ENCODE measurements around the gene HMCES. TPM values are rescaled to one million over a fixed set of nuclear protein-coding genes. Genes with fewer than 3 reads are reported as not detected.

Gene HMCES
- total and polyA plus RNA-seq, 2 of the 13 experiments (the other 11 are each of a cell fraction or from before 2014, with no cell fraction given), result 16.1 to 37.5 TPM

DNA sequence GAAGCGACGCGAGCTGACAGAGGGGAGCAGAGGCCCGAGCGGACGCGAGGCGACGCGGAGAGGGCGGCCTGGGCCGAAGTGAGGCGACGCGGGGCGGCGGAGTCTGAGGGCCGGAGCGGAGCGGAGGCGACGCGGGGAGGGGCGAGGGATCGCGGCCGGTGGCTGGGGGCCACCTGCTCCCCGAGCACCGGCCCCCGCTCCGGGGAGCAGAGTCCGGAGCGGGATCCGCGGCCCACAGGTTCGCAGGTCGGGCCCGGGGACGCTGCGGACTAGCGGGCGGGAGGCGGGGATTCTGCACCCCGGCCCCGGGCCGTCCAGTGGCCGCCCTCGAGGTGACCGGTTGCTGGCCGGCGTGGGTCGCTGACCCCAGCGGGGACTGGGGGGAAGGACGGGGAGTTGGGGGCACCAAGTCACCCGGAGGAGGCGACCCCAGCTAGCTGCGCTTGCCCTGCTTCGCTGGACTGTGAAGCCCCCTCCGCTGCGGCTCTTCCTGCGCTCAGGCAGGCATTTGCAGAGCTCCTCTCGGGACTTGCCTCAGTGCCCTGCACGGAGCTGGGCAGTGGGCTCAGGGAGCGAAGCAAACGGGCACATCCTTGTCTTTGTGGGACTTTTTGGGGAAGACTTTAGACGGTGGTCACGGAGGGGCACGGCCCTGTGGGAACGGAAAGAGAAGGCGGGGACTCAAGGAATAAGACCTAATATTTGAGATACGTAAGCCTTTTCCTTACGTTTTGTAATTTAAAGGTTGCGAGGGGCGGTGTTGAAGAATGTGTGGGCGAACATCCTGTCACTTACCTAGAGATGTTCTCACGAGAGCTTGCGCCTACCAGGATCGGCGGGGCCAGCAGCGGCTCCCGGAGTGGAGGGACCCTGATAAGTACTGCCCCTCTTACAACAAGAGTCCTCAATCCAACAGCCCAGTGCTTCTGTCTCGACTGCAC, 566 bp downstream of the HMCES start (continued):
- TF ChIP-seq, protein P1, sequence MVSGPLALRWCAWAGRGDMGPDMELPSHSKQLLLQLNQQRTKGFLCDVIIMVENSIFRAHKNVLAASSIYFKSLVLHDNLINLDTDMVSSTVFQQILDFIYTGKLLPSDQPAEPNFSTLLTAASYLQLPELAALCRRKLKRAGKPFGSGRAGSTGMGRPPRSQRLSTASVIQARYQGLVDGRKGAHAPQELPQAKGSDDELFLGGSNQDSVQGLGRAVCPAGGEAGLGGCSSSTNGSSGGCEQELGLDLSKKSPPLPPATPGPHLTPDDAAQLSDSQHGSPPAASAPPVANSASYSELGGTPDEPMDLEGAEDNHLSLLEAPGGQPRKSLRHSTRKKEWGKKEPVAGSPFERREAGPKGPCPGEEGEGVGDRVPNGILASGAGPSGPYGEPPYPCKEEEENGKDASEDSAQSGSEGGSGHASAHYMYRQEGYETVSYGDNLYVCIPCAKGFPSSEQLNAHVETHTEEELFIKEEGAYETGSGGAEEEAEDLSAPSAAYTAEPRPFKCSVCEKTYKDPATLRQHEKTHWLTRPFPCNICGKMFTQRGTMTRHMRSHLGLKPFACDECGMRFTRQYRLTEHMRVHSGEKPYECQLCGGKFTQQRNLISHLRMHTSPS (CRISPR knock-in tag; IDR thresholded peaks at IDR 0.05; ENCODE audit: low read depth), result no peak
- no peak for TF ChIP-seq REPIN1 (CRISPR knock-in tag; IDR thresholded peaks at IDR 0.05; ENCODE audit: borderline replicate concordance, low read depth)
- TF ChIP-seq MAZ (IDR thresholded peaks at IDR 0.05; ENCODE audit: borderline replicate concordance, low read depth, low read length), result peak; percentile 50; the same call in 1 of the 2 replicates
- peak; percentile 61; the same call in 1 of the 2 replicates for TF ChIP-seq MAZ (CRISPR knock-in tag; IDR thresholded peaks at IDR 0.05; ENCODE audit: low read depth)
- TF ChIP-seq ZNF138 (CRISPR knock-in tag; IDR thresholded peaks at IDR 0.05; ENCODE audit: low read depth), result no peak
- TF ChIP-seq, protein P2, sequence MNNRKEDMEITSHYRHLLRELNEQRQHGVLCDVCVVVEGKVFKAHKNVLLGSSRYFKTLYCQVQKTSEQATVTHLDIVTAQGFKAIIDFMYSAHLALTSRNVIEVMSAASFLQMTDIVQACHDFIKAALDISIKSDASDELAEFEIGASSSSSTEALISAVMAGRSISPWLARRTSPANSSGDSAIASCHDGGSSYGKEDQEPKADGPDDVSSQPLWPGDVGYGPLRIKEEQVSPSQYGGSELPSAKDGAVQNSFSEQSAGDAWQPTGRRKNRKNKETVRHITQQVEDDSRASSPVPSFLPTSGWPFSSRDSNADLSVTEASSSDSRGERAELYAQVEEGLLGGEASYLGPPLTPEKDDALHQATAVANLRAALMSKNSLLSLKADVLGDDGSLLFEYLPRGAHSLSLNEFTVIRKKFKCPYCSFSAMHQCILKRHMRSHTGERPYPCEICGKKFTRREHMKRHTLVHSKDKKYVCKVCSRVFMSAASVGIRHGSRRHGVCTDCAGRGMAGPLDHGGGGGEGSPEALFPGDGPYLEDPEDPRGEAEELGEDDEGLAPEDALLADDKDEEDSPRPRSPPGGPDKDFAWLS (CRISPR knock-in tag; IDR thresholded peaks at IDR 0.05; ENCODE audit: borderline replicate concordance), result no peak
- no peak for TF ChIP-seq ZNF577 (CRISPR knock-in tag; IDR thresholded peaks at IDR 0.05; ENCODE audit: borderline replicate concordance, low read depth)
- no peak for TF ChIP-seq ZNF768 (CRISPR knock-in tag; IDR thresholded peaks at IDR 0.05)
- TF ChIP-seq, protein P3, sequence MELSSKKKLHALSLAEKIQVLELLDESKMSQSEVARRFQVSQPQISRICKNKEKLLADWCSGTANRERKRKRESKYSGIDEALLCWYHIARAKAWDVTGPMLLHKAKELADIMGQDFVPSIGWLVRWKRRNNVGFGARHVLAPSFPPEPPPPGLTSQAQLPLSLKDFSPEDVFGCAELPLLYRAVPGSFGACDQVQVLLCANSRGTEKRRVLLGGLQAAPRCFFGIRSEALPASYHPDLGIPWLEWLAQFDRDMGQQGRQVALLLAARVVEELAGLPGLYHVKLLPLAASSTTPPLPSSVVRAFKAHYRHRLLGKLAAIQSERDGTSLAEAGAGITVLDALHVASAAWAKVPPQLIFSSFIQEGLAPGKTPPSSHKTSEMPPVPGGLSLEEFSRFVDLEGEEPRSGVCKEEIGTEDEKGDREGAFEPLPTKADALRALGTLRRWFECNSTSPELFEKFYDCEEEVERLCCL (CRISPR knock-in tag; IDR thresholded peaks at IDR 0.05; ENCODE audit: borderline replicate concordance), result no peak
- TF ChIP-seq, protein P4, sequence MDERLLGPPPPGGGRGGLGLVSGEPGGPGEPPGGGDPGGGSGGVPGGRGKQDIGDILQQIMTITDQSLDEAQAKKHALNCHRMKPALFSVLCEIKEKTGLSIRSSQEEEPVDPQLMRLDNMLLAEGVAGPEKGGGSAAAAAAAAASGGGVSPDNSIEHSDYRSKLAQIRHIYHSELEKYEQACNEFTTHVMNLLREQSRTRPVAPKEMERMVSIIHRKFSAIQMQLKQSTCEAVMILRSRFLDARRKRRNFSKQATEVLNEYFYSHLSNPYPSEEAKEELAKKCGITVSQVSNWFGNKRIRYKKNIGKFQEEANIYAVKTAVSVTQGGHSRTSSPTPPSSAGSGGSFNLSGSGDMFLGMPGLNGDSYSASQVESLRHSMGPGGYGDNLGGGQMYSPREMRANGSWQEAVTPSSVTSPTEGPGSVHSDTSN (CRISPR knock-in tag; IDR thresholded peaks at IDR 0.05), result peak; percentile 46; the same call in 1 of the 2 replicates
- 0 out of 2 replicates have a peak, but pooled peaks have one; percentile 60 for TF ChIP-seq ZNF296 (CRISPR knock-in tag; conservative IDR thresholded peaks at IDR 0.05)
- TF ChIP-seq IKZF4 (CRISPR knock-in tag; IDR thresholded peaks at IDR 0.05; ENCODE audit: borderline replicate concordance, low read depth, not compliant biosample characterization), result no peak
- TF ChIP-seq, protein P5, sequence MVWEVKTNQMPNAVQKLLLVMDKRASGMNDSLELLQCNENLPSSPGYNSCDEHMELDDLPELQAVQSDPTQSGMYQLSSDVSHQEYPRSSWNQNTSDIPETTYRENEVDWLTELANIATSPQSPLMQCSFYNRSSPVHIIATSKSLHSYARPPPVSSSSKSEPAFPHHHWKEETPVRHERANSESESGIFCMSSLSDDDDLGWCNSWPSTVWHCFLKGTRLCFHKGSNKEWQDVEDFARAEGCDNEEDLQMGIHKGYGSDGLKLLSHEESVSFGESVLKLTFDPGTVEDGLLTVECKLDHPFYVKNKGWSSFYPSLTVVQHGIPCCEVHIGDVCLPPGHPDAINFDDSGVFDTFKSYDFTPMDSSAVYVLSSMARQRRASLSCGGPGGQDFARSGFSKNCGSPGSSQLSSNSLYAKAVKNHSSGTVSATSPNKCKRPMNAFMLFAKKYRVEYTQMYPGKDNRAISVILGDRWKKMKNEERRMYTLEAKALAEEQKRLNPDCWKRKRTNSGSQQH (CRISPR knock-in tag; IDR thresholded peaks at IDR 0.05; ENCODE audit: low read depth), result no peak; the same call in 1 of the 2 replicates
- TF ChIP-seq ZNF543 (CRISPR knock-in tag; IDR thresholded peaks at IDR 0.05), result 0 out of 2 replicates have a peak, but pooled peaks have one; percentile 10
- TF ChIP-seq HNF4G (IDR thresholded peaks at IDR 0.05; ENCODE audit: borderline replicate concordance, low read depth, low read length), result peak; percentile 52
- peak; percentile 65; the same call in 1 of the 2 replicates for TF ChIP-seq HNF4G (CRISPR knock-in tag; IDR thresholded peaks at IDR 0.05; ENCODE audit: borderline replicate concordance, low read depth)
- peak; percentile 9; the same call in 1 of the 2 replicates for TF ChIP-seq TMF1 (CRISPR knock-in tag; IDR thresholded peaks at IDR 0.05; ENCODE audit: low read depth)
